Measurements from ENCODE around the gene ARFGAP1. TPM values are rescaled to one million over a fixed set of nuclear protein-coding genes. Genes with fewer than 3 reads are reported as not detected.

Gene ARFGAP1
- total RNA-seq, 1 experiment from 2014 or later = 49.2 TPM

DNA sequence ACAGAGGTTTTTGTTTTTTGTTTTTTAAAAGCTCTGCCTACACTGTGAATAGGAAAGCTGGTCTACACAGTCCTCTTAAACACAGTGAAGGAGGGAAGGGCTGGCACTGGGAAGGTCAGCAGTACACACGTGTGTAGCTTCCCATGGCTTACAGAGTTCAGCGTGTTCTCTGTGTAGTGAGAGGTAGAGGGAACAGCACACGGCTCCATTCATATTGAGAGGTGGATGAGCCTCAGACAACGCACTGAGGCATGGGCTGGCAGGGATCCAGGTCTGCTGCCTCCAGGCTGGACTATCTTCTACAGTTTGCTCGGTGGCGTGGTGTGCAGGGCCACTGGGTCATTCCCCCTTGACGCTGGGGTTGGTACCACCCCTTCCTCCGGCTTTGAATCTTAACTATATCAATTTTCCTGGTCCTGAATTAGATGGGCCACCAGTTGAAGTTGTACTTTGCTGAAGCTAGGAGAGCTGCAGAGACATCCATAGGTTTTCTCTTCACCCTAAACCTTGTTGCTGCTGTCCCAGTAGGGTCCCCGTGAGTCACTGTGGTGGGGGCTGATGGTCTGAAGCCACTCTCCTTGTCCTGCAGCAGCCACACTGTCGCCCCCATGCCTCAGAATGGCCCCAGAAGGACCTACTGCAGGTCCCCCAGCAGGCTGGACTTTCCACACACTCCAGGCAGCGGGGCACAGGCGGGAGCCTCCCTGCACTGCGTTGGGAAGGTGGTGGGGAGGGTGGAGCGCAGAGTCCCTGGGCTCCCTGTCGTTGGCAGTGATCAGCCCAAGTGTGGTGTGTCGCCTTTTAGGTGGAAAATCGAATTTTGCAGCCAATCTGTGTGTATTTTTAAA is 2.0 kb downstream of the ARFGAP1 start:
- DNase-seq = no peak
- H2AFZ ChIP-seq (ENCODE audit: low read length) = no peak overlapping the region
- H3K4me3 ChIP-seq (ENCODE audit: low read length) = peak overlapping the region; percentile 21; the same call in 1 of the 2 replicates
- H3K4me2 ChIP-seq (ENCODE audit: low read depth, low read length, poor library complexity, severe bottlenecking) = peak overlapping the region; percentile 42
- H3K9me2 ChIP-seq (replicated peaks; ENCODE audit: insufficient read depth, low read length) = no peaks in the 10 kb centered on the region
- no peaks in the 10 kb centered on the region for H3K27me3 ChIP-seq (ENCODE audit: low read length)
- H3K4me1 ChIP-seq (ENCODE audit: low read length) = peaks cover 16% of the 10 kb centered on the region
- H3K9ac ChIP-seq (ENCODE audit: low read length) = 0 out of 2 replicates have a peak overlapping the region, but pooled peaks have one; percentile 36
- peaks cover 9% of the 10 kb centered on the region for H4K20me1 ChIP-seq (ENCODE audit: insufficient read depth, low read depth, low read length)
- H3K9me3 ChIP-seq (ENCODE audit: low read length) = no peaks in the 10 kb centered on the region
- H3K79me2 ChIP-seq (ENCODE audit: low read length) = peaks cover 37% of the 10 kb centered on the region
- no peaks in the 10 kb centered on the region for H3K36me3 ChIP-seq (ENCODE audit: insufficient read depth, low read length)
- H3K27ac ChIP-seq (ENCODE audit: low read length) = no peak overlapping the region

GRCh38 chr20:63275825-63276224 is 3.2 kb downstream of the ARFGAP1 start:
- H3K9me3 ChIP-seq (ENCODE audit: low read length) = no peaks in the 10 kb centered on the region
- H4K20me1 ChIP-seq (ENCODE audit: insufficient read depth, low read depth, low read length) = peaks cover 9% of the 10 kb centered on the region
- H3K27me3 ChIP-seq (ENCODE audit: low read length) = no peaks in the 10 kb centered on the region
- H2AFZ ChIP-seq (ENCODE audit: low read length) = no peak overlapping the region
- H3K36me3 ChIP-seq (ENCODE audit: insufficient read depth, low read length) = no peaks in the 10 kb centered on the region
- H3K9me2 ChIP-seq (replicated peaks; ENCODE audit: insufficient read depth, low read length) = no peaks in the 10 kb centered on the region
- no peak for DNase-seq
- H3K4me3 ChIP-seq (ENCODE audit: low read length) = no peak overlapping the region
- peaks cover 37% of the 10 kb centered on the region for H3K79me2 ChIP-seq (ENCODE audit: low read length)
- H3K9ac ChIP-seq (ENCODE audit: low read length) = no peak overlapping the region
- H3K4me1 ChIP-seq (ENCODE audit: low read length) = peaks cover 16% of the 10 kb centered on the region
- no peak overlapping the region for H3K4me2 ChIP-seq (ENCODE audit: low read depth, low read length, poor library complexity, severe bottlenecking)
- no peak overlapping the region for H3K27ac ChIP-seq (ENCODE audit: low read length)

DNA sequence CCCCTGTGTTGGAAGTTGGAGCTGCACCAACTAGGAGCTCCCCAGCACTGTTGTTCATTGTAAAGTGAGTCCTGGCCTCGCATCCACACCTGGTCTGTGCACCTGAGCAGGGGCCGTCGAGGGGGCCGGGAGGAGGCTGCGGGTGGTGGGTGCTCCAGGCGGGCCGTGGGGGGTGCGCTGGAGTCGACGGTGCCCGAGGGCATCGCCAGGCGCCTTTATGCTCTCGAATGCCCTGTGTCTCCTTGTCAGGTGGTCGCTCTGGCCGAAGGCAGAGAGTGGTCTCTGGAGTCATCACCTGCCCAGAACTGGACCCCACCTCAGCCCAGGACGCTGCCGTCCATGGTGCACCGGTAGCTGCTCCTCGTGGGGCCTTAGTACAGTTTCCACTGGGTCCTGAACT is 4.3 kb downstream of the ARFGAP1 start:
- Histone ChIP-seq H3K9ac (ENCODE audit: low read length) (no peak overlapping the region), H3K4me3 (ENCODE audit: low read length) (no peak overlapping the region), H3K9me2 (replicated peaks; ENCODE audit: insufficient read depth, low read length) (no peaks in the 10 kb centered on the region), H3K79me2 (ENCODE audit: low read length) (peaks cover 37% of the 10 kb centered on the region), H3K4me2 (ENCODE audit: low read depth, low read length, poor library complexity, severe bottlenecking) (no peak overlapping the region), H3K27ac (ENCODE audit: low read length) (no peak overlapping the region), H2AFZ (ENCODE audit: low read length) (no peak overlapping the region), H3K36me3 (ENCODE audit: insufficient read depth, low read length) (no peaks in the 10 kb centered on the region), H3K9me3 (ENCODE audit: low read length) (no peaks in the 10 kb centered on the region), H4K20me1 (ENCODE audit: insufficient read depth, low read depth, low read length) (peaks cover 9% of the 10 kb centered on the region), H3K27me3 (ENCODE audit: low read length) (no peaks in the 10 kb centered on the region), H3K4me1 (ENCODE audit: low read length) (peaks cover 12% of the 10 kb centered on the region)
- no peak for DNase-seq

DNA sequence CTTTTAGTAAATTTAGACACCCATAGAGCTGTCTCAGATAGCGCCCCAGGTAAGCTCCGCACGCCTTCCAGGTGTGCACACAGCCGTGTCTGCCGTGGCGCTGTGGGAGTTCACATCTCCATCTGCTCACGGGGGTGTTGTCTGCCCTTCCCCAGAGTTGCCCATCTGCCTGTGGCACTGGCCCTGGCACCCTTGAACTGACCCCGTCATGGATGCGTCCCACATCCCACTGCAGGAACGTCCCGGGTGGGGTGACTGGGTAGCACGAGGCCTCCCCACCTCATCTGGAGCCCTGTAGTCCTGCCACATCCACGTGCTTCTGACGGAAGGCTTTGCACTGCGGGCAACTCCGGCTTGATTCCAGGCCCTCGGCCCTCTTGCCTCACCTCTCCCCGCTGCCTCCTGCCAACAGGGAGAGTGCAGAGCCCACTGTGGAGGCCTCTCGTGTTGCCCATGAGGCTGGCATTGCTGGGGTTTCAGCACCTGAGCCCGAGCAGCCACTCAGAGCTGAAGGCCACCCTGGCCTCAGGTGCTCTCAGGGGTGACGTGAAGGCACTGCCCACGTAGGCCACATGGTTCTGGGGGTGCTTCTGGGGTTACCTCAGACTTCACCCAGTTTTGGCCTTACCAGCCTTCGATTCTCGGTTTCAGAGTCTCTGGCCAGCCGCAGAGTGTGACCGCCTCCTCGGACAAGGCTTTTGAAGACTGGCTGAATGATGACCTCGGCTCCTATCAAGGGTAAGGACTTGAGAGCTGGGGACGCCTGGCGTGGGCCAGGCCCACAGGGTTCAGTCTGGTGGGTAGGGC is 5.1 kb downstream of the ARFGAP1 start:
- Histone ChIP-seq H3K4me3 (ENCODE audit: low read length) (no peak overlapping the region), H2AFZ (ENCODE audit: low read length) (no peak overlapping the region), H3K36me3 (ENCODE audit: insufficient read depth, low read length) (no peaks in the 10 kb centered on the region), H3K9ac (ENCODE audit: low read length) (no peak overlapping the region), H3K9me2 (replicated peaks; ENCODE audit: insufficient read depth, low read length) (no peaks in the 10 kb centered on the region), H3K27ac (ENCODE audit: low read length) (no peak overlapping the region), H3K4me2 (ENCODE audit: low read depth, low read length, poor library complexity, severe bottlenecking) (no peak overlapping the region), H3K9me3 (ENCODE audit: low read length) (no peaks in the 10 kb centered on the region), H4K20me1 (ENCODE audit: insufficient read depth, low read depth, low read length) (peaks cover 9% of the 10 kb centered on the region), H3K27me3 (ENCODE audit: low read length) (no peaks in the 10 kb centered on the region), H3K79me2 (ENCODE audit: low read length) (peaks cover 37% of the 10 kb centered on the region), H3K4me1 (ENCODE audit: low read length) (peaks cover 10% of the 10 kb centered on the region)
- DNase-seq = no peak

GRCh38 chr20:63278661-63279060 is 6.0 kb downstream of the ARFGAP1 start:
- H3K4me3 ChIP-seq (ENCODE audit: low read length) = no peak overlapping the region
- DNase-seq = no peak
- H3K36me3 ChIP-seq (ENCODE audit: insufficient read depth, low read length) = no peaks in the 10 kb centered on the region

DNA sequence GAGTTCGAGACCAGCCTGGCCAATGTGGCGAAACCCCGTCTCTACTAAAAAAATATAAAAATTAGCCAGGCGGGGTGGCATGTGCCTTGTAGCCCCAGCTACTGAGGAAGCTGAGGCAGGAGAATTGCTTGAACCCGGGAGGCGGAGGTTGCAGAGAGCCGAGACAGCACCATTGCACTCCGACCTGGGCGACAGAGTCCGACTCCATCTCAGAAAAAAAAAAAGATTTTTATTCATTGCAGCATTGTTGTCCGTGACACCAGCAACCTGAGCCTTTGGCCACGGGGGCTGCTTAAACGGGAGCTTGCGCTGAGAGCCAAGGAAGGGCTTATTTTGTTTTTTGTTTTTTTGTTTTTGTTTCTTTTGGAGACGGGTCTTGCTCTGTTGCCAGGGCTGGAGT is 7.3 kb downstream of the ARFGAP1 start:
- no peaks in the 10 kb centered on the region for H3K27me3 ChIP-seq (ENCODE audit: low read length)
- H3K36me3 ChIP-seq (ENCODE audit: insufficient read depth, low read length) = no peaks in the 10 kb centered on the region
- H3K4me3 ChIP-seq (ENCODE audit: low read length) = no peak overlapping the region
- DNase-seq = no peak
- H3K9ac ChIP-seq (ENCODE audit: low read length) = no peak overlapping the region
- H3K4me1 ChIP-seq (ENCODE audit: low read length) = no peaks in the 10 kb centered on the region
- no peak overlapping the region for H3K27ac ChIP-seq (ENCODE audit: low read length)
- H3K79me2 ChIP-seq (ENCODE audit: low read length) = peaks cover 16% of the 10 kb centered on the region
- no peaks in the 10 kb centered on the region for H3K9me3 ChIP-seq (ENCODE audit: low read length)
- H3K9me2 ChIP-seq (replicated peaks; ENCODE audit: insufficient read depth, low read length) = no peaks in the 10 kb centered on the region
- H4K20me1 ChIP-seq (ENCODE audit: insufficient read depth, low read depth, low read length) = no peaks in the 10 kb centered on the region; the same call in 1 of the 2 replicates
- no peak overlapping the region for H3K4me2 ChIP-seq (ENCODE audit: low read depth, low read length, poor library complexity, severe bottlenecking)
- H2AFZ ChIP-seq (ENCODE audit: low read length) = no peak overlapping the region

More at GRCh38 chr20:63278661-63279060, 6.0 kb downstream of the ARFGAP1 start:
- H3K9ac ChIP-seq (ENCODE audit: low read length) = no peak overlapping the region
- no peaks in the 10 kb centered on the region for H3K27me3 ChIP-seq (ENCODE audit: low read length)
- peaks cover 8% of the 10 kb centered on the region for H3K4me1 ChIP-seq (ENCODE audit: low read length)
- peaks cover 27% of the 10 kb centered on the region for H3K79me2 ChIP-seq (ENCODE audit: low read length)
- no peak overlapping the region for H2AFZ ChIP-seq (ENCODE audit: low read length)
- no peak overlapping the region for H3K27ac ChIP-seq (ENCODE audit: low read length)
- H3K9me2 ChIP-seq (replicated peaks; ENCODE audit: insufficient read depth, low read length) = no peaks in the 10 kb centered on the region
- H4K20me1 ChIP-seq (ENCODE audit: insufficient read depth, low read depth, low read length) = peaks cover 4% of the 10 kb centered on the region
- no peak overlapping the region for H3K4me2 ChIP-seq (ENCODE audit: low read depth, low read length, poor library complexity, severe bottlenecking)
- H3K9me3 ChIP-seq (ENCODE audit: low read length) = no peaks in the 10 kb centered on the region

DNA sequence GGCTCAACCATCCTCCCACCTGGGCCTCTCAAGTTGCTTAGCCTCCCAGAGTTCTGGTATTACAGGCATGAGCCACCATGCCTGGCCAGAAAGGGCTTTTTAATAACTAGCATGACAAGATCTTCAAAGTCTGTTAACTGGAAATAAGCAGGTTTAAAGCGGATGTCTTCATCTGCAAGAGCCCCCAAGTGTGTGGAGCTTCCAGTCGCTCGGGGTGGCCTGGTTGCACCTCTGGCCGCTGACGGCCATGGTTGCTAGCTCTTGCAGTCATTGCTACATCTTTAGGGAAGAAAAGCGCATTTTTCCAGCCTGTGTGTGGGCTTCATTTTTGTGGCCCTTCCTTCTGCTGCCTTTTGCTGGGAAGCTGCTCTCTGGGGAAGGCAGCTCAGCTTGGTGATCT is 7.8 kb downstream of the ARFGAP1 start:
- H3K4me2 ChIP-seq (ENCODE audit: low read depth, low read length, poor library complexity, severe bottlenecking) = no peak overlapping the region
- H3K27me3 ChIP-seq (ENCODE audit: low read length) = no peaks in the 10 kb centered on the region
- H3K79me2 ChIP-seq (ENCODE audit: low read length) = peaks cover 11% of the 10 kb centered on the region
- H3K9me3 ChIP-seq (ENCODE audit: low read length) = no peaks in the 10 kb centered on the region
- H3K27ac ChIP-seq (ENCODE audit: low read length) = no peak overlapping the region
- H2AFZ ChIP-seq (ENCODE audit: low read length) = no peak overlapping the region
- DNase-seq = no peak
- no peak overlapping the region for H3K9ac ChIP-seq (ENCODE audit: low read length)
- H3K4me1 ChIP-seq (ENCODE audit: low read length) = no peaks in the 10 kb centered on the region
- H3K36me3 ChIP-seq (ENCODE audit: insufficient read depth, low read length) = no peaks in the 10 kb centered on the region
- no peak overlapping the region for H3K4me3 ChIP-seq (ENCODE audit: low read length)
- H4K20me1 ChIP-seq (ENCODE audit: insufficient read depth, low read depth, low read length) = no peaks in the 10 kb centered on the region; the same call in 1 of the 2 replicates
- H3K9me2 ChIP-seq (replicated peaks; ENCODE audit: insufficient read depth, low read length) = no peaks in the 10 kb centered on the region

- no peak overlapping the region for H3K4me3 ChIP-seq (ENCODE audit: low read length)
These were observed 8.4 kb downstream of the ARFGAP1 start for GRCh38 chr20:63280929-63281545.

More at GRCh38 chr20:63280929-63281545, 8.4 kb downstream of the ARFGAP1 start:
- no peak overlapping the region for H2AFZ ChIP-seq (ENCODE audit: low read length)
- no peaks in the 10 kb centered on the region for H3K36me3 ChIP-seq (ENCODE audit: insufficient read depth, low read length)
- no peak overlapping the region for H3K27ac ChIP-seq (ENCODE audit: low read length)
- H3K9ac ChIP-seq (ENCODE audit: low read length) = no peak overlapping the region
- no peaks in the 10 kb centered on the region for H3K9me3 ChIP-seq (ENCODE audit: low read length)
- no peaks in the 10 kb centered on the region; the same call in 1 of the 2 replicates for H4K20me1 ChIP-seq (ENCODE audit: insufficient read depth, low read depth, low read length)
- H3K4me2 ChIP-seq (ENCODE audit: low read depth, low read length, poor library complexity, severe bottlenecking) = no peak overlapping the region
- peak; percentile 68 for DNase-seq
- H3K4me1 ChIP-seq (ENCODE audit: low read length) = no peaks in the 10 kb centered on the region
- no peaks in the 10 kb centered on the region for H3K9me2 ChIP-seq (replicated peaks; ENCODE audit: insufficient read depth, low read length)
- peaks cover 5% of the 10 kb centered on the region; the same call in 1 of the 2 replicates for H3K79me2 ChIP-seq (ENCODE audit: low read length)
- H3K27me3 ChIP-seq (ENCODE audit: low read length) = no peaks in the 10 kb centered on the region

All from Karpas-422 (cell line).